Measurements from ENCODE around the gene MYL6. TPM values are rescaled to one million over a fixed set of nuclear protein-coding genes. Genes with fewer than 3 reads are reported as not detected.
A peak's percentile ranks its signal among the peaks of the same experiment; 100 is the strongest.

MYL6 gene
- total RNA-seq, 1 experiment from 2014 or later, result 932 TPM

- TF ChIP-seq, protein P1, sequence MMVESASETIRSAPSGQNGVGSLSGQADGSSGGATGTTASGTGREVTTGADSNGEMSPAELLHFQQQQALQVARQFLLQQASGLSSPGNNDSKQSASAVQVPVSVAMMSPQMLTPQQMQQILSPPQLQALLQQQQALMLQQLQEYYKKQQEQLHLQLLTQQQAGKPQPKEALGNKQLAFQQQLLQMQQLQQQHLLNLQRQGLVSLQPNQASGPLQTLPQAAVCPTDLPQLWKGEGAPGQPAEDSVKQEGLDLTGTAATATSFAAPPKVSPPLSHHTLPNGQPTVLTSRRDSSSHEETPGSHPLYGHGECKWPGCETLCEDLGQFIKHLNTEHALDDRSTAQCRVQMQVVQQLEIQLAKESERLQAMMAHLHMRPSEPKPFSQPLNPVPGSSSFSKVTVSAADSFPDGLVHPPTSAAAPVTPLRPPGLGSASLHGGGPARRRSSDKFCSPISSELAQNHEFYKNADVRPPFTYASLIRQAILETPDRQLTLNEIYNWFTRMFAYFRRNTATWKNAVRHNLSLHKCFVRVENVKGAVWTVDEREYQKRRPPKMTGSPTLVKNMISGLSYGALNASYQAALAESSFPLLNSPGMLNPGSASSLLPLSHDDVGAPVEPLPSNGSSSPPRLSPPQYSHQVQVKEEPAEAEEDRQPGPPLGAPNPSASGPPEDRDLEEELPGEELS (CRISPR knock-in tag; IDR thresholded peaks at IDR 0.05), result no peak
- TF ChIP-seq SMAD3 (CRISPR knock-in tag; IDR thresholded peaks at IDR 0.05; ENCODE audit: borderline replicate concordance) (no peak), ZNF671 (CRISPR knock-in tag; IDR thresholded peaks at IDR 0.05) (peak; percentile 88), PRRX2 (CRISPR knock-in tag; IDR thresholded peaks at IDR 0.05) (peak; percentile 75; the same call in 1 of the 2 replicates), HMGXB4 (CRISPR knock-in tag; IDR thresholded peaks at IDR 0.05) (no peak), ZNF138 (CRISPR knock-in tag; conservative IDR thresholded peaks at IDR 0.05) (no peak), CREM (CRISPR knock-in tag; IDR thresholded peaks at IDR 0.05) (no peak), ZSCAN18 (CRISPR knock-in tag; IDR thresholded peaks at IDR 0.05) (no peak)
- TF ChIP-seq, protein P2, sequence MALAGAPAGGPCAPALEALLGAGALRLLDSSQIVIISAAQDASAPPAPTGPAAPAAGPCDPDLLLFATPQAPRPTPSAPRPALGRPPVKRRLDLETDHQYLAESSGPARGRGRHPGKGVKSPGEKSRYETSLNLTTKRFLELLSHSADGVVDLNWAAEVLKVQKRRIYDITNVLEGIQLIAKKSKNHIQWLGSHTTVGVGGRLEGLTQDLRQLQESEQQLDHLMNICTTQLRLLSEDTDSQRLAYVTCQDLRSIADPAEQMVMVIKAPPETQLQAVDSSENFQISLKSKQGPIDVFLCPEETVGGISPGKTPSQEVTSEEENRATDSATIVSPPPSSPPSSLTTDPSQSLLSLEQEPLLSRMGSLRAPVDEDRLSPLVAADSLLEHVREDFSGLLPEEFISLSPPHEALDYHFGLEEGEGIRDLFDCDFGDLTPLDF (CRISPR knock-in tag; IDR thresholded peaks at IDR 0.05), result no peak
Observed at GRCh38 chr12:56162468-56163290, 4.5 kb downstream of the MYL6 start (continued).

DNA sequence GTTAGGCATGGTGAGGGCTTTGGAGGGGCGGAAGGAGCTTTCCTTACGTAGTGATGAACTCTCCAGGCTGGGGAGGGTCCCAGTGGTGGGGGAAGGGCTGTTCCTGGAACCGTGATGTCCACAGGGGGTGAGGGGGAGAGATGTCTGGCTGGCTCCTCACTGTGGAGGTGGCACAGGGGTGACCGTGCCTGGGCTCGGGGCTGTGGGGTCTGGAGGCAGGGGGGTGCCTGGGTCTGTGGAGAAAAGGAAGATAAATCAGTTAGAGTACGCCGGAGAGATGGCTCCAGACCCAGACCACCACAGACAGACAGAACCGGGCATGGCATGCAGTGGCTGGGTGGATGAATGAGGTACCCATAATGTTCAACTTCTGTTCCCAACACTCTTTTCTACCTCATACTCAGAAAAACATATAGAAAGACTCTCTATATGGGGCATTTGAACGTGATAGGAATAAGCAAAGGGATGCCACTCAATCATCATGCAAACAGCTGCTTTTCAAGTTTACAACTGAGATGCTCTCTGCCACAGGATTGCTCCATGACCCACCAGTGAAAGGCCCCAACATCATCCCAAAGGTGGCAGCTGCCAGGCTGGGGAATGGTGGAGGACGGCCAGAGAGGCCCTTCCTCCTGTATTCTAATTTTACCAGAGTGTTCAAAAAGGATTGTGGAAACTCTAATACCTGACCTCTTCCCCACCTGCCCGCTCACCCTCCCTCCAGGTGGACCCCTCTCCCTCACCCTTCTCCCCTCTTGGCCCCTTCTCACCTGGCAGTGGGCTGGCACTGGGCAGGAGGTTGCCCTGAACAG is 5.6 kb downstream of the MYL6 start:
- Mint-ChIP-seq H3K36me3 (peaks cover 81% of the 10 kb centered on the region), H3K9me3 (no peaks in the 10 kb centered on the region), H3K4me1 (peaks cover 43% of the 10 kb centered on the region), H3K27me3 (ENCODE audit: low read depth) (no peaks in the 10 kb centered on the region), H3K4me3 (no peak overlapping the region), H3K27ac (peak overlapping the region; percentile 32)
- POLR2A ChIA-PET, result interaction anchor here (0.5 to 7.2 kb wide), 14 partner anchors 8 to 190 kb away, joined by 3 to 104 read pairs (median 4); partner anchors contain the start of genes ERBB3, ESYT1, MYL6B and RAB5B
- CTCF ChIA-PET, result interaction anchor here (1.0 to 3.4 kb wide), 6 partner anchors 25 to 95 kb away, joined by 3 to 21 read pairs (median 9); partner anchors contain the start of genes ANKRD52, ESYT1, RNF41 and SMARCC2
- ATAC-seq, result peak; percentile 5
- no peak for DNase-seq (ENCODE audit: low spot score)
- TF ChIP-seq ZNF671 (CRISPR knock-in tag; IDR thresholded peaks at IDR 0.05) (peak; percentile 82), ERG (CRISPR knock-in tag; IDR thresholded peaks at IDR 0.05) (peak; percentile 91; the same call in 1 of the 2 replicates), AR (CRISPR knock-in tag; IDR thresholded peaks at IDR 0.05) (peak; percentile 86), PRRX2 (CRISPR knock-in tag; IDR thresholded peaks at IDR 0.05) (no peak), ZNF532 (CRISPR knock-in tag; IDR thresholded peaks at IDR 0.05; ENCODE audit: borderline replicate concordance) (peak; percentile 49; the same call in 1 of the 2 replicates)
- TF ChIP-seq, protein P3, sequence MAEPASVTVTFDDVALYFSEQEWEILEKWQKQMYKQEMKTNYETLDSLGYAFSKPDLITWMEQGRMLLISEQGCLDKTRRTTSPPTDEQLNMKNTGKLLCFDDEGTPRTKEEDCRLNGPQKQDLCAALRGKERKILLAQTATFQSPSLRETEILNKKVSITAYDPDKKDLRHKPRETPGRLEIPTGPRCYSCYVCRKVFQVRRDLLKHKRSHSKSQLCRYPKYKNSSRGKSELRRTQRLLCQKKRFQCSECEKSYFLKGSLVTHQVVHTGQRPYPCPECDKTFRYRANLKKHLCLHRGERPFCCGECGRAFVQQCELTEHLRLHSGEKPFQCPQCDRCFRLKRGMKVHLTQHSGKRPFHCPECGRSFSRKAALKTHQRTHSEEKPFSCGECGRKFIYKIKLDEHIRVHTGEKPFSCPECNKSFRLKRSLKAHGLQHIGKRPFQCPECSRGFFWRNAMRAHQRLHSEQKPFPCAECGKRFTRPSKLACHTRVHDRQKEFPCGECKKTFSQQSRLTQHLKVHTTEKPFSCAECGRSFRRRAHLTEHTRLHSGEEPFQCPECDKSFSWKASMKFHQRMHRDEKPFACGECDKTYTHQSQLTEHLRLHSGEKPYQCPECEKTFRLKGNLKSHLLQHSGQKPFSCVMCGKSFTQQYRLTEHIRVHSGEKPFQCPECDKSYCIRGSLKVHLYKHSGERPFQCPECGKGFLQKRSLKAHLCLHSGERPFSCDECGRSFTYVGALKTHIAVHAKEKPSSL (CRISPR knock-in tag; conservative IDR thresholded peaks at IDR 0.05), result peak; percentile 73
